HepG2 (cell line): Measurements from ENCODE around the gene DDX46. TPM values are rescaled to one million over a fixed set of nuclear protein-coding genes. Genes with fewer than 3 reads are reported as not detected.

Experiments
- CCDC6 ChIP-seq: sonication (generic); formaldehyde crosslinking; IDR thresholded peaks from 2 replicates; pipeline ENCODE4 v1.8.1; 2022; ENCODE audit warnings: mild to moderate bottlenecking, missing genetic modification reagents, moderate library complexity
- CEBPB ChIP-seq: IDR thresholded peaks from 2 replicates; pipeline ENCODE4 v1.6.1; 2011; ENCODE audit warnings: low read depth, low read length, improper control_type of control experiment, borderline replicate concordance
- CHCHD3 ChIP-seq: sonication (generic); formaldehyde crosslinking; IDR thresholded peaks from 2 replicates; pipeline ENCODE4 v1.8.0; 2022; ENCODE audit warnings: mild to moderate bottlenecking, missing genetic modification reagents, moderate library complexity
- FOXO1 ChIP-seq: sonication (generic); formaldehyde crosslinking; IDR thresholded peaks from 2 replicates; pipeline ENCODE4 v1.4.0; 2020; ENCODE audit warnings: missing genetic modification reagents
- GPBP1L1 ChIP-seq: sonication (generic); formaldehyde crosslinking; IDR thresholded peaks from 2 replicates; pipeline ENCODE4 v1.5.0; 2020; ENCODE audit warnings: mild to moderate bottlenecking, missing genetic modification reagents
- KDM5A ChIP-seq: fragments of 200-600 bp; sonication (generic); IDR thresholded peaks from 2 replicates; pipeline ENCODE4 v1.7.0; 2018; ENCODE audit warnings: antibody characterized with exemption, mild to moderate bottlenecking, low read length, borderline replicate concordance
- KLF6 ChIP-seq: IDR thresholded peaks from 2 replicates; pipeline ENCODE4 v1.8.0; 2016; ENCODE audit warnings: missing biosample characterization, missing genetic modification reagents
- MEIS1 ChIP-seq: sonication (generic); formaldehyde crosslinking; IDR thresholded peaks from 2 replicates; pipeline ENCODE4 v1.9.0; 2021; ENCODE audit warnings: mild to moderate bottlenecking, missing genetic modification reagents, moderate library complexity, borderline replicate concordance
- MEIS2 ChIP-seq: sonication (generic); formaldehyde crosslinking; IDR thresholded peaks from 2 replicates; pipeline ENCODE4 v1.9.0; 2021; ENCODE audit warnings: mild to moderate bottlenecking, missing genetic modification reagents
- RXRB ChIP-seq: IDR thresholded peaks from 2 replicates; pipeline ENCODE4 v1.6.1; 2016; ENCODE audit warnings: borderline replicate concordance, missing genetic modification reagents, missing compliant biosample characterization
- SATB2 ChIP-seq: sonication (generic); formaldehyde crosslinking; IDR thresholded peaks from 2 replicates; pipeline ENCODE4 v1.5.0; 2020; ENCODE audit warnings: missing genetic modification reagents
- SNAPC5 ChIP-seq: sonication (generic); formaldehyde crosslinking; IDR thresholded peaks from 2 replicates; pipeline ENCODE4 v1.8.1; 2023; ENCODE audit warnings: mild to moderate bottlenecking, missing genetic modification reagents, borderline replicate concordance
- TEAD3 ChIP-seq: optimal IDR thresholded peaks from 2 replicates; pipeline ENCODE3; 2016; ENCODE audit warnings: borderline replicate concordance
- TFDP1 ChIP-seq: IDR thresholded peaks from 2 replicates; pipeline ENCODE4 v1.6.1; 2016; ENCODE audit warnings: missing compliant biosample characterization, missing genetic modification reagents, borderline replicate concordance
- YY1 ChIP-seq: IDR thresholded peaks from 2 replicates; pipeline ENCODE4 v1.6.1; 2011; ENCODE audit warnings: low read length, low read depth, moderate library complexity, mild to moderate bottlenecking; ENCODE audit not compliant: insufficient read depth, insufficient replicate concordance
- ZFP37 ChIP-seq: sonication (generic); formaldehyde crosslinking; IDR thresholded peaks from 2 replicates; pipeline ENCODE4 v1.4.0; 2020; ENCODE audit warnings: missing genetic modification reagents, borderline replicate concordance
- ZNF263 ChIP-seq: sonication (generic); formaldehyde crosslinking; IDR thresholded peaks from 2 replicates; pipeline ENCODE4 v1.4.0; 2020; ENCODE audit warnings: missing genetic modification reagents
- ZNF446 ChIP-seq: sonication (generic); formaldehyde crosslinking; IDR thresholded peaks from 2 replicates; pipeline ENCODE4 v1.5.0; 2020; ENCODE audit warnings: mild to moderate bottlenecking, missing genetic modification reagents
- ZNF451 ChIP-seq: sonication (generic); formaldehyde crosslinking; IDR thresholded peaks from 2 replicates; pipeline ENCODE4 v1.5.0; 2020; ENCODE audit warnings: mild to moderate bottlenecking, missing genetic modification reagents
- ZNF547 ChIP-seq: sonication (generic); formaldehyde crosslinking; IDR thresholded peaks from 2 replicates; pipeline ENCODE4 v1.5.1; 2020; ENCODE audit warnings: mild to moderate bottlenecking, missing genetic modification reagents
- ZNF558 ChIP-seq: sonication (generic); formaldehyde crosslinking; IDR thresholded peaks from 2 replicates; pipeline ENCODE4 v1.9.0; 2022; ENCODE audit warnings: mild to moderate bottlenecking, missing genetic modification reagents, borderline replicate concordance
- ZNF607 ChIP-seq: sonication (generic); formaldehyde crosslinking; IDR thresholded peaks from 2 replicates; pipeline ENCODE4 v1.5.1; 2020; ENCODE audit warnings: missing genetic modification reagents, mild to moderate bottlenecking, borderline replicate concordance
- ZNF616 ChIP-seq: sonication (generic); formaldehyde crosslinking; IDR thresholded peaks from 2 replicates; pipeline ENCODE4 v1.5.0; 2020; ENCODE audit warnings: low read depth, mild to moderate bottlenecking, missing genetic modification reagents
- ZNF652 ChIP-seq: IDR thresholded peaks from 2 replicates; pipeline ENCODE4 v1.6.1; 2016; ENCODE audit warnings: low read depth, borderline replicate concordance
- ZXDC ChIP-seq: sonication (generic); formaldehyde crosslinking; IDR thresholded peaks from 2 replicates; pipeline ENCODE4 v1.5.0; 2020; ENCODE audit warnings: mild to moderate bottlenecking, missing genetic modification reagents
- polyA plus RNA-seq, 8 experiments: library from polyadenylated mRNA; depleted of rRNA in 3 of 8; stranded (reverse) in 7 of 8; unstranded in 1 of 8; fragments of >200 nt; fragmentation: Illumina TruSeq in 4 of 8; extraction: Trizol in 4 of 8; gene quantifications; 2 replicates each; pipeline versions ENCODE4 v1.2.1 to v1.2.3, GENCODE V29; 2011 to 2016; ENCODE audit warnings: low read depth in 4 of 8, missing spikeins in 1 of 8, mixed read lengths in 1 of 8; ENCODE audit not compliant: insufficient read depth in 1 of 8
- total RNA-seq, 5 experiments: library from RNA; depleted of rRNA; stranded (reverse); fragments of >200 nt; fragmentation: Illumina TruSeq; extraction: Trizol; gene quantifications; 2 replicates each; pipeline ENCODE4 v1.2.3, GENCODE V29; 2016; ENCODE audit warnings: low read depth in 1 of 5

DDX46 gene
- total and polyA plus RNA-seq, 2 of the 13 experiments (the other 11 are each of a cell fraction or from before 2014, with no cell fraction given): 27.3 to 59.3 TPM

- TF ChIP-seq KDM5A (0 out of 2 replicates have a peak, but pooled peaks have one; percentile 40), CHCHD3 (CRISPR knock-in tag) (0 out of 2 replicates have a peak, but pooled peaks have one; percentile 86), ZNF558 (CRISPR knock-in tag) (peak; percentile 58; the same call in 1 of the 2 replicates), ZNF446 (0 out of 2 replicates have a peak, but pooled peaks have one; percentile 56), CCDC6 (CRISPR knock-in tag) (peak; percentile 89), ZNF607 (peak; percentile 73; the same call in 1 of the 2 replicates), TEAD3 (CRISPR knock-in tag) (peak; percentile 32), ZNF547 (CRISPR knock-in tag) (peak; percentile 93), ZXDC (CRISPR knock-in tag) (peak; percentile 75; the same call in 1 of the 2 replicates), SATB2 (CRISPR knock-in tag) (peak; percentile 60; the same call in 1 of the 2 replicates), ZNF616 (CRISPR knock-in tag) (peak; percentile 84; the same call in 1 of the 2 replicates), CEBPB (no peak), KLF6 (peak; percentile 88), SNAPC5 (CRISPR knock-in tag) (0 out of 2 replicates have a peak, but pooled peaks have one; percentile 25), ZFP37 (CRISPR knock-in tag) (no peak), FOXO1 (0 out of 2 replicates have a peak, but pooled peaks have one; percentile 35), MEIS2 (CRISPR knock-in tag) (peak; percentile 65; the same call in 1 of the 2 replicates), MEIS1 (CRISPR knock-in tag) (no peak; the same call in 1 of the 2 replicates), ZNF451 (CRISPR knock-in tag) (peak; percentile 68; the same call in 1 of the 2 replicates), GPBP1L1 (CRISPR knock-in tag) (no peak), ZNF652 (CRISPR knock-in tag) (no peak), YY1 (peak; percentile 79), RXRB (CRISPR knock-in tag) (peak; percentile 52; the same call in 1 of the 2 replicates), ZNF263 (CRISPR knock-in tag) (peak; percentile 50; the same call in 1 of the 2 replicates), TFDP1 (CRISPR knock-in tag) (peak; percentile 98)
These were observed 87.5 kb downstream of the DDX46 start, which contains the start of gene C5orf24 (continued) for GRCh38 chr5:134845852-134846640.
